Activated CD4-positive, alpha-beta memory T cell treated with anti-CD3 and anti-CD28 coated beads, Interleukin-2, amount 10 ng/mL, durations not matched to agents 7 days and 5 days (primary cell): ENCODE results near the gene SAP30L. TPM values are rescaled to one million over a fixed set of nuclear protein-coding genes. Genes with fewer than 3 reads are reported as not detected.

ENCODE experiments used
- total RNA-seq, 2 experiments: library from RNA; stranded (reverse); gene quantifications; one replicate each; pipeline ENCODE4 v1.2.3, GENCODE V29; 2021

SAP30L gene
- total RNA-seq, 2 experiments from 2014 or later, result 42.6 to 46.6 TPM

Other genes starting within 250 kb of the SAP30L start
- gene HAND1, start 32.2 kb downstream of the SAP30L start, total RNA-seq, result not detected